Adrenal gland (tissue), 12 donors: Measurements from ENCODE around the gene KCNE2. TPM values are rescaled to one million over a fixed set of nuclear protein-coding genes. Genes with fewer than 3 reads are reported as not detected.
"Not testable (repeated sequence)": the region's sequence is repeated elsewhere in the genome, so short reads cannot be mapped to it uniquely, and the experiment has no call there.

ENCODE experiments used
- DNase-seq, 7 donors: peaks; one replicate each; pipeline ENCODE4 v3.0.0-alpha.2; 2019 to 2020
- H3K27ac ChIP-seq, 5 donors: fragments of 200-600 bp; sonication (generic) in 4 of 5; 1 replicate in 3 of 5; 2 replicates in 2 of 5; pipeline versions ENCODE4 v1.5.1 to v1.8.0; 2016 to 2020; ENCODE audit warnings: mild to moderate bottlenecking in 1 of 5
- H3K27me3 ChIP-seq: fragments of 200-600 bp; 2 replicates; pipeline ENCODE4 v1.8.0; 2021
- H3K36me3 ChIP-seq, 2 donors: fragments of 200-600 bp; replicated peaks in 1 of 2; 1 replicate in 1 of 2; 2 replicates in 1 of 2; pipeline versions ENCODE4 v1.5.1 to v1.8.0; 2018 to 2022
- H3K4me1 ChIP-seq, 2 donors: fragments of 200-600 bp; replicated peaks in 1 of 2; 1 replicate in 1 of 2; 2 replicates in 1 of 2; pipeline versions ENCODE4 v1.5.1 to v1.8.0; 2018 to 2021
- H3K4me3 ChIP-seq, 4 donors: fragments of 200-600 bp; sonication (generic) in 3 of 4; one replicate each; pipeline ENCODE4 v1.5.1; 2016 to 2018
- H3K9me3 ChIP-seq, 3 donors: fragments of 200-600 bp; sonication (generic) in 1 of 3; replicated peaks in 1 of 3; 1 replicate in 2 of 3; 2 replicates in 1 of 3; pipeline versions ENCODE4 v1.5.1 to v1.8.0; 2016 to 2021
- WGBS, 4 donors: extraction: QIAGEN DNeasy Blood & Tissue Kit in 2 of 4; methylation state at CpG; one replicate each; pipeline versions ENCODE4 v1.1.5 to v1.1.7; 2013 to 2017; 5-methylcytosine and 5-hydroxymethylcytosine counted together
- intact Hi-C, 2 donors: fragments of 100-400 bp; cut with DNase I; formaldehyde crosslinking; loops; one replicate each; pipeline versions ENCODE4 v1.14.1 to v1.15.0; 2022 to 2023
- polyA plus RNA-seq, 3 donors: library from polyadenylated mRNA; stranded (reverse); fragments of 200-250 nt in 2 of 3; fragments of 350-450 nt in 1 of 3; fragmentation: Illumina TruSeq in 1 of 3; extraction: RNeasy Lipid Tissue Mini Kit (QIAGEN cat#74804) in 1 of 3; gene quantifications; one replicate each; pipeline ENCODE4 v1.2.3, GENCODE V29; 2013 to 2014
- total RNA-seq, 9 donors: library from RNA; depleted of rRNA in 4 of 9; stranded (reverse); fragments of >200 nt in 4 of 9; fragments of 120-200 nt in 1 of 9; fragmentation: NEBNext Ultra II Directional in 1 of 9; extraction: Animal tissue kit (Norgen Biotek cat#: 25700) in 1 of 9; gene quantifications; one replicate each; pipeline versions ENCODE4 v1.1.0 to v1.2.4, GENCODE V29; 2013 to 2023
- donor health status: healthy with polysubstance abuse.
- donor health status: Bipolar disorder and iron deficiency.
- donor health status: DM: yes; HTN: yes; CAD: no.
- donor health status: DM: no; HTN: no; CAD: no.
- donor health status: DM: no; HTN: no; CAD: no.
- donor health status: DM: yes; HTN: yes; CAD: no.

The KCNE2 gene
- total and polyA plus RNA-seq, 12 donors: 0.22 to 0.80 (median 0.39) TPM; not detected in 8

- intact Hi-C loops, H3K9me3 ChIP-seq, H3K27me3 ChIP-seq, H3K36me3 ChIP-seq, H3K4me3 ChIP-seq, H3K27ac ChIP-seq, H3K4me1 ChIP-seq, DNase-seq: not testable (repeated sequence)
- no CpG with 5 or more reads among the region's 2 CpGs for WGBS, 4 donors
Measured at GRCh38 chr21:34405686-34406085, 41.9 kb downstream of the KCNE2 start.

GRCh38 chr21:34406102-34406501 lies 42.3 kb downstream of the KCNE2 start:
- DNase-seq, H3K4me3 ChIP-seq, H3K27me3 ChIP-seq, H3K36me3 ChIP-seq, intact Hi-C loops, H3K9me3 ChIP-seq, H3K27ac ChIP-seq, H3K4me1 ChIP-seq: not testable (repeated sequence)
- no CpG with 5 or more reads among the region's 6 CpGs for WGBS, 4 donors

GRCh38 chr21:34406676-34407075 lies 42.9 kb downstream of the KCNE2 start:
- H3K27ac ChIP-seq, intact Hi-C loops: not testable (repeated sequence)

GRCh38 chr21:34407294-34407693 lies 43.5 kb downstream of the KCNE2 start:
- WGBS, 4 donors: no CpG with 5 or more reads among the region's 9 CpGs
- H3K27ac ChIP-seq, H3K27me3 ChIP-seq, H3K9me3 ChIP-seq, intact Hi-C loops, H3K36me3 ChIP-seq, H3K4me3 ChIP-seq, DNase-seq, H3K4me1 ChIP-seq: not testable (repeated sequence)

More at GRCh38 chr21:34406676-34407075, 42.9 kb downstream of the KCNE2 start:
- not testable (repeated sequence) for DNase-seq, H3K4me1 ChIP-seq, H3K36me3 ChIP-seq, H3K4me3 ChIP-seq, H3K9me3 ChIP-seq, H3K27me3 ChIP-seq
- WGBS, 4 donors: no CpG with 5 or more reads among the region's 2 CpGs

- H3K27ac ChIP-seq, H3K27me3 ChIP-seq, H3K9me3 ChIP-seq, H3K4me1 ChIP-seq, H3K36me3 ChIP-seq, intact Hi-C loops, DNase-seq, H3K4me3 ChIP-seq: not testable (repeated sequence)
- no CpG with 5 or more reads among the region's 5 CpGs for WGBS, 4 donors
Measured at GRCh38 chr21:34417448-34418077, 53.8 kb downstream of the KCNE2 start.

Other genes with a start within 250 kb of the KCNE2 start
- 10 to 100 TPM in 3 of 9 donors, 1 to 10 TPM in 5, not detected in 1; 3.8 to 24.4 (median 8.4) TPM for gene SMIM11, start 11.5 kb downstream of the KCNE2 start, total RNA-seq
- gene SMIM11, start 11.5 kb downstream of the KCNE2 start, polyA plus RNA-seq: 10 to 100 TPM in 1 of 3 donors, 1 to 10 TPM in 2; 2.3 to 14.6 (median 4.6) TPM
- gene SMIM34, start 59.9 kb downstream of the KCNE2 start, total RNA-seq: under 1 TPM in 1 of 9 donors, not detected in 8; 0.28 TPM
- gene SMIM34, start 59.9 kb downstream of the KCNE2 start, polyA plus RNA-seq: not detected
- gene KCNE1, start 148.2 kb downstream of the KCNE2 start, total RNA-seq: 1 to 10 TPM in 7 of 9 donors, under 1 TPM in 2; 0.11 to 4.8 (median 2.0) TPM
- gene KCNE1, start 148.2 kb downstream of the KCNE2 start, polyA plus RNA-seq: 1 to 10 TPM in 1 of 3 donors, under 1 TPM in 2; 0.37 to 2.3 (median 0.57) TPM